A549 (cell line): Measurements from ENCODE around the gene KDM6B. TPM values are rescaled to one million over a fixed set of nuclear protein-coding genes. Genes with fewer than 3 reads are reported as not detected.
A peak's percentile ranks its signal among the peaks of the same experiment; 100 is the strongest.

Experiments used
- ATAC-seq, 2 experiments: fragments of 200-7000 bp in 1 of 2; fragments of >200 bp in 1 of 2; cut with Nextera tagmentation in 1 of 2; cut with Tn5 transposase in 1 of 2; 3 replicates each; pipeline versions ENCODE4 v1.8.0 to v1.9.1; 2018 to 2020; ENCODE audit warnings: mild to moderate bottlenecking in 1 of 2, moderate library complexity in 1 of 2
- CTCF ChIA-PET: fragments of 300-600 bp; sonication (Branson Sonifier 250); formaldehyde crosslinking; extraction: SDS; loops from one replicate; lab custom pipeline; 2021; ENCODE audit warnings: antibody characterized with exemption, inconsistent platforms; lab: Yijun Ruan, JAX
- POLR2A ChIA-PET: fragments of 350-600 bp; formaldehyde crosslinking; extraction: SDS; loops from one replicate; lab custom pipeline; 2021; ENCODE audit warnings: antibody characterized with exemption, inconsistent platforms; lab: Yijun Ruan, JAX
- DNase-seq, 2 experiments: peaks; one replicate each; pipeline versions ENCODE4 v3.0.0 to v3.0.0-alpha.2; 2011 to 2016; ENCODE audit warnings: low read depth in 1 of 2, low spot score in 1 of 2
- FAIRE-seq: peaks from 2 replicates; lab custom pipeline; 2011; peaks lifted over from hg19 to GRCh38; lab: Jason Lieb, UNC
- H3K27ac ChIP-seq, 2 experiments: fragments of >200 bp; sonication (Bioruptor Twin); formaldehyde crosslinking; 3 replicates each; pipeline ENCODE4 v1.5.1; 2016 to 2017
- H3K4me1 ChIP-seq: fragments of >200 bp; sonication (Bioruptor Twin); formaldehyde crosslinking; 3 replicates; pipeline ENCODE4 v1.6.1; 2016
- H3K4me2 ChIP-seq: fragments of >200 bp; sonication (Bioruptor Twin); formaldehyde crosslinking; 3 replicates; pipeline ENCODE4 v1.6.1; 2016
- H3K4me3 ChIP-seq: fragments of >200 bp; sonication (Bioruptor Twin); formaldehyde crosslinking; 3 replicates; pipeline ENCODE4 v1.5.1; 2016
- H3K9me3 ChIP-seq: fragments of >200 bp; sonication (Bioruptor Twin); formaldehyde crosslinking; 3 replicates; pipeline ENCODE4 v1.6.1; 2016
- BHLHE40 ChIP-seq: IDR thresholded peaks from 2 replicates; pipeline ENCODE4 v1.6.1; 2012; ENCODE audit warnings: low read depth, low read length, inconsistent platforms
- CBX8 ChIP-seq: fragments of 200-600 bp; sonication (generic); IDR thresholded peaks from 2 replicates; pipeline ENCODE4 v1.6.1; 2016
- CHD2 ChIP-seq: fragments of 150-350 bp; IDR thresholded peaks from 2 replicates; pipeline ENCODE4 v1.6.1; 2014; ENCODE audit warnings: low read length; ENCODE audit not compliant: partially characterized antibody
- FOXS1 ChIP-seq: fragments of 250-450 bp; sonication (Bioruptor Pico); IDR thresholded peaks from 2 replicates; pipeline ENCODE4 v1.5.0; 2020; ENCODE audit warnings: mild to moderate bottlenecking, moderate library complexity
- HMGXB4 ChIP-seq: fragments of 250-450 bp; sonication (Bioruptor Pico); IDR thresholded peaks from 2 replicates; pipeline ENCODE4 v1.5.0; 2021; ENCODE audit warnings: mild to moderate bottlenecking, moderate library complexity, borderline replicate concordance
- HOXA7 ChIP-seq: fragments of 250-450 bp; sonication (Bioruptor Pico); IDR thresholded peaks from 2 replicates; pipeline ENCODE4 v1.5.0; 2020; ENCODE audit warnings: mild to moderate bottlenecking, moderate library complexity
- HOXB13 ChIP-seq: fragments of 250-450 bp; sonication (Bioruptor Pico); IDR thresholded peaks from 2 replicates; pipeline ENCODE4 v1.5.0; 2020; ENCODE audit warnings: low read depth, mild to moderate bottlenecking, moderate library complexity
- JUNB ChIP-seq: fragments of >200 bp; sonication (Bioruptor Twin); formaldehyde crosslinking; IDR thresholded peaks from 2 replicates; pipeline ENCODE4 v1.6.1; 2016
- MAFK ChIP-seq: fragments of 450-650 bp; IDR thresholded peaks from 2 replicates; pipeline ENCODE4 v1.6.1; 2014; ENCODE audit not compliant: partially characterized antibody
- MAX ChIP-seq: IDR thresholded peaks from 2 replicates; pipeline ENCODE4 v1.6.1; 2012
- MYC ChIP-seq: IDR thresholded peaks from 2 replicates; pipeline ENCODE4 v1.6.1; 2012; ENCODE audit warnings: mild to moderate bottlenecking, inconsistent platforms, low read length, improper control_type of control experiment, borderline replicate concordance
- NFE2L2 ChIP-seq: fragments of 150-350 bp; conservative IDR thresholded peaks from 2 replicates; pipeline ENCODE4 v1.6.1; 2014; ENCODE audit warnings: low read length
- NPAS2 ChIP-seq: fragments of 250-450 bp; sonication (Bioruptor Pico); IDR thresholded peaks from 2 replicates; pipeline ENCODE4 v1.8.0; 2022; ENCODE audit warnings: mild to moderate bottlenecking, moderate library complexity, borderline replicate concordance
- NR3C1 ChIP-seq: fragments of >200 bp; sonication (Bioruptor Twin); formaldehyde crosslinking; IDR thresholded peaks from 3 replicates; pipeline ENCODE4 v1.6.1; 2017
- PHF8 ChIP-seq: fragments of 200-600 bp; sonication (generic); IDR thresholded peaks from 2 replicates; pipeline ENCODE4 v1.6.1; 2016; ENCODE audit warnings: low read depth, mild to moderate bottlenecking, antibody characterized with exemption, moderate library complexity, borderline replicate concordance
- POLR2AphosphoS2 ChIP-seq: conservative IDR thresholded peaks from 2 replicates; pipeline ENCODE4 v1.6.1; 2012; ENCODE audit warnings: low read length, improper control_type of control experiment, inconsistent platforms
- RFX5 ChIP-seq: fragments of 450-650 bp; IDR thresholded peaks from 2 replicates; pipeline ENCODE4 v1.7.1; 2014; ENCODE audit warnings: antibody characterized with exemption, mild to moderate bottlenecking, moderate library complexity
- RNF2 ChIP-seq: fragments of 200-600 bp; sonication (generic); IDR thresholded peaks from 2 replicates; pipeline ENCODE4 v1.6.1; 2016; ENCODE audit warnings: low read depth, mild to moderate bottlenecking, antibody characterized with exemption, moderate library complexity, borderline replicate concordance
- TFCP2L1 ChIP-seq: fragments of 250-450 bp; sonication (Bioruptor Pico); IDR thresholded peaks from 2 replicates; pipeline ENCODE4 v1.5.0; 2021; ENCODE audit warnings: mild to moderate bottlenecking
- USF2 ChIP-seq: fragments of 450-650 bp; IDR thresholded peaks from 2 replicates; pipeline ENCODE4 v1.6.1; 2014; ENCODE audit warnings: antibody characterized with exemption
- ZC3H11A ChIP-seq: fragments of 450-650 bp; IDR thresholded peaks from 2 replicates; pipeline ENCODE4 v1.6.1; 2014; ENCODE audit warnings: antibody characterized with exemption, mild to moderate bottlenecking
- WGBS: methylation state at CpG from one replicate; pipeline ENCODE4 v1.1.6; 2017; ENCODE audit errors: missing lambda C conversion rate; 5-methylcytosine and 5-hydroxymethylcytosine counted together
- polyA plus RNA-seq, 4 experiments: library from polyadenylated mRNA; depleted of rRNA in 3 of 4; stranded (reverse); fragments of >200 nt; fragmentation: RNase III in 1 of 4; extraction: RNeasy Plus Mini Kit Qiagen cat#74134 plus additional on column Dnase treatment in 1 of 4; gene quantifications; 2 replicates in 3 of 4; 3 replicates in 1 of 4; pipeline ENCODE4 v1.2.3, GENCODE V29; 2011 to 2017

Gene KDM6B
- polyA plus RNA-seq, 2 of the 4 experiments (the other 2 are of a cell fraction): 1.3 to 8.8 TPM

- peak overlapping the region; percentile 82 to 89 for H3K27ac ChIP-seq
- POLR2A ChIA-PET: interaction anchor here (6.7 kb wide), 1 partner anchor 18 kb away, joined by 44 read pairs; the partner anchor contains the start of genes CYB5D1 and NAA38
- FAIRE-seq: no peak
- 72% methylated on average over 6 of the region's 6 CpGs for WGBS
- DNase-seq: no peak
- TF ChIP-seq CBX8 (no peak), HOXA7 (CRISPR knock-in tag) (no peak), RNF2 (no peak), HMGXB4 (no peak), HOXB13 (CRISPR knock-in tag) (no peak), MAFK (no peak), RFX5 (no peak), CHD2 (no peak), JUNB (no peak), TFCP2L1 (CRISPR knock-in tag) (no peak), BHLHE40 (no peak), ZC3H11A (no peak), MAX (no peak), NR3C1 (no peak), USF2 (no peak), PHF8 (no peak), NPAS2 (no peak), POLR2AphosphoS2 (no peak), FOXS1 (CRISPR knock-in tag) (no peak)
- peak overlapping the region; percentile 96 for H3K4me2 ChIP-seq
- H3K4me1 ChIP-seq: peaks cover 44% of the 10 kb centered on the region
- no peak for ATAC-seq
- CTCF ChIA-PET: interaction anchor here (0.9 to 25.1 kb wide), 7 partner anchors 2 to 123 kb away, joined by 3 to 677 read pairs (median 9); partner anchors contain the start of genes KDM6B and NAA38
- H3K9me3 ChIP-seq: no peaks in the 10 kb centered on the region
- no peak overlapping the region; the same call in 2 of the 3 replicates for H3K4me3 ChIP-seq
Observed at GRCh38 chr17:7839190-7839875, 5.3 kb downstream of the KDM6B start.

GRCh38 chr17:7839876-7840261 lies 5.9 kb downstream of the KDM6B start:
- 41% methylated on average over 2 of the region's 2 CpGs for WGBS
- ChIA-PET POLR2A (interaction anchor here (6.7 kb wide), 1 partner anchor 17 kb away, joined by 44 read pairs; the partner anchor contains the start of genes CYB5D1 and NAA38), CTCF (interaction anchor here (0.8 to 25.1 kb wide), 5 partner anchors 2 to 60 kb away, joined by 3 to 677 read pairs (median 8); partner anchors contain the start of genes KDM6B and NAA38)
- no peak for FAIRE-seq
- Histone ChIP-seq H3K4me3 (no peak overlapping the region), H3K27ac (peak overlapping the region in 1 of 2 experiments; percentile 89; a peak in 4 of 6 replicates), H3K9me3 (no peaks in the 10 kb centered on the region), H3K4me2 (peak overlapping the region; percentile 96; the same call in 2 of the 3 replicates), H3K4me1 (peaks cover 44% of the 10 kb centered on the region)
- no peak for ATAC-seq
- DNase-seq: peak; percentile 59 to 80
- TF ChIP-seq POLR2AphosphoS2 (peak; percentile 64; the same call in 1 of the 2 replicates), BHLHE40 (peak; percentile 66), HOXA7 (CRISPR knock-in tag) (no peak), NFE2L2 (no peak), MYC (0 out of 2 replicates have a peak, but pooled peaks have one; percentile 47)
